Keratinocyte (primary cell): ENCODE measurements around the gene FBXO47. TPM values are rescaled to one million over a fixed set of nuclear protein-coding genes. Genes with fewer than 3 reads are reported as not detected.
"Not testable (repeated sequence)": the region's sequence is repeated elsewhere in the genome, so short reads cannot be mapped to it uniquely, and the experiment has no call there.

ENCODE experiments used
- DNase-seq: peaks from one replicate; pipeline ENCODE4 v3.0.0-alpha.2; 2011; ENCODE audit warnings: low read depth, missing footprints, low spot score
- FAIRE-seq: peaks from 2 replicates; lab custom pipeline; 2011; peaks lifted over from hg19 to GRCh38; lab: Jason Lieb, UNC
- H2AFZ ChIP-seq: 2 replicates; pipeline ENCODE4 v1.6.0; 2012; ENCODE audit warnings: low read length, control low read depth, inconsistent platforms; ENCODE audit not compliant: control insufficient read depth
- H3K27ac ChIP-seq: 2 replicates; pipeline ENCODE4 v1.5.1; 2011; ENCODE audit warnings: low read length; ENCODE audit not compliant: control insufficient read depth, insufficient read depth
- H3K27me3 ChIP-seq: 3 replicates; pipeline ENCODE4 v1.6.0; 2011; ENCODE audit warnings: low read length; ENCODE audit not compliant: control insufficient read depth, insufficient read depth; ENCODE audit errors: extremely low read depth
- H3K36me3 ChIP-seq, 2 experiments: 2 replicates in 1 of 2; 3 replicates in 1 of 2; pipeline ENCODE4 v1.5.1; 2011; ENCODE audit warnings: low read length in 2 of 2, mild to moderate bottlenecking in 1 of 2; ENCODE audit not compliant: control insufficient read depth in 2 of 2, insufficient read depth in 2 of 2; ENCODE audit errors: extremely low read depth in 1 of 2
- H3K4me1 ChIP-seq: 3 replicates; pipeline ENCODE4 v1.5.1; 2011; ENCODE audit warnings: low read length; ENCODE audit not compliant: control insufficient read depth, insufficient read depth; ENCODE audit errors: extremely low read depth
- H3K4me2 ChIP-seq: 3 replicates; pipeline ENCODE4 v1.6.0; 2011; ENCODE audit warnings: low read depth, low read length; ENCODE audit not compliant: control insufficient read depth, insufficient read depth; ENCODE audit errors: extremely low read depth
- H3K4me3 ChIP-seq, 3 experiments: fragments of 200-600 bp in 1 of 3; sonication (generic) in 1 of 3; 2 replicates in 2 of 3; 3 replicates in 1 of 3; pipeline ENCODE4 v1.5.1; 2011 to 2016; ENCODE audit warnings: low read length in 3 of 3, mild to moderate bottlenecking in 3 of 3, control low read depth in 2 of 3, inconsistent platforms in 1 of 3, low read depth in 1 of 3, mixed read lengths in 1 of 3, mixed run types in 1 of 3, moderate library complexity in 1 of 3; ENCODE audit not compliant: control insufficient read depth in 2 of 3, insufficient read depth in 2 of 3; ENCODE audit errors: extremely low read depth in 1 of 3
- H3K79me2 ChIP-seq: 2 replicates; pipeline ENCODE4 v1.6.0; 2012; ENCODE audit warnings: low read length; ENCODE audit not compliant: control insufficient read depth, insufficient read depth
- H3K9ac ChIP-seq: 3 replicates; pipeline ENCODE4 v1.6.0; 2011; ENCODE audit warnings: low read length; ENCODE audit not compliant: control insufficient read depth, insufficient read depth; ENCODE audit errors: extremely low read depth
- H3K9me1 ChIP-seq: 3 replicates; pipeline ENCODE4 v1.6.0; 2011; ENCODE audit warnings: low read length; ENCODE audit not compliant: control insufficient read depth, insufficient read depth; ENCODE audit errors: extremely low read depth
- H3K9me3 ChIP-seq: 2 replicates; pipeline ENCODE4 v1.5.1; 2012; ENCODE audit warnings: low read depth, low read length; ENCODE audit not compliant: control insufficient read depth
- H4K20me1 ChIP-seq: 3 replicates; pipeline ENCODE4 v1.6.0; 2011; ENCODE audit warnings: low read length; ENCODE audit not compliant: control insufficient read depth, insufficient read depth; ENCODE audit errors: extremely low read depth
- EZH2 ChIP-seq: IDR thresholded peaks from one replicate; pipeline ENCODE4 v1.6.1; 2012; ENCODE audit warnings: inconsistent platforms, mild to moderate bottlenecking, low read length, moderate library complexity
- dilution Hi-C: fragments of 300-500 bp; cut with MboI; formaldehyde crosslinking; loops from one replicate; pipeline ENCODE4 v1.7.0; 2020; ENCODE audit warnings: low sequenced_read_pairs; ENCODE audit not compliant: extremely low pct_ligation_motif_present
- polyA plus RNA-seq, 5 experiments: library from polyadenylated mRNA; depleted of rRNA in 3 of 5; stranded (reverse) in 3 of 5; stranded (forward) in 1 of 5; unstranded in 1 of 5; fragments of >200 nt; gene quantifications; 1 replicate in 1 of 5; 2 replicates in 3 of 5; 3 replicates in 1 of 5; pipeline versions ENCODE4 v1.2.1 to v1.2.3, GENCODE V29; 2011 to 2012; ENCODE audit warnings: missing spikeins in 2 of 5, low read depth in 1 of 5, low replicate concordance in 1 of 5
- TF ChIP-seq, protein P1 (sequence below), 3 experiments: IDR thresholded peaks in 1 of 3; conservative IDR thresholded peaks in 1 of 3; optimal IDR thresholded peaks in 1 of 3; 2 replicates in 2 of 3; 3 replicates in 1 of 3; pipeline versions ENCODE3 to v1.5.1; 2011; ENCODE audit warnings: low read length in 3 of 3, mild to moderate bottlenecking in 3 of 3, moderate library complexity in 2 of 3, control low read depth in 1 of 3, inconsistent platforms in 1 of 3; ENCODE audit not compliant: insufficient read depth in 2 of 3; ENCODE audit errors: extremely low read depth in 1 of 3

FBXO47 gene
- polyA plus RNA-seq, 1 donor (not counting 4 experiments of a cell fraction or from before 2014, with no cell fraction given), result not detected

DNA sequence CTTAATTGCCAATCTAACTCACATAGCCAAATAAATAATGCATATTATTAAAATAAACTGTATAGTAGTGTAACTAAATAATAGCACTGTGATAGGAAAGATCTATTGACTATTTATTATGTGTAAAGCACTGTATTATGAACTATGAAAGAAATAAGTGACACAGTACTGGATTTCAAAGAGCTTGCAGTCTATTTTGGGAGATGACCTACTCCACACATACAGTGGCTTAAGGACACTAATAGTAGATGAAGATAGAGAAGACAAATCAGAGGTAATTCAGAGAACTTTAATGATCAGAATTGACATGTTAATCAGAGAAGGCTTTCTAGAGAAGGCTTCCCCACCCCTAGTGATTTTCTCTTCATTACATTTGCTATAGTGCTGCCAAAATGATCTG, 27.2 kb downstream of the FBXO47 start:
- dilution Hi-C loops, result no loop called here
- DNase-seq, result no peak
- Histone ChIP-seq H3K4me1 (no peaks in the 10 kb centered on the region), H3K9me1 (no peaks in the 10 kb centered on the region), H3K4me3 (no peak overlapping the region), H4K20me1 (no peaks in the 10 kb centered on the region), H3K79me2 (no peaks in the 10 kb centered on the region), H3K36me3 (no peaks in the 10 kb centered on the region), H3K9ac (no peak overlapping the region), H2AFZ (no peak overlapping the region), H3K27ac (no peak overlapping the region), H3K4me2 (no peak overlapping the region), H3K27me3 (no peaks in the 10 kb centered on the region), H3K9me3 (no peaks in the 10 kb centered on the region)
- no peak for TF ChIP-seq EZH2
- TF ChIP-seq, protein P1, sequence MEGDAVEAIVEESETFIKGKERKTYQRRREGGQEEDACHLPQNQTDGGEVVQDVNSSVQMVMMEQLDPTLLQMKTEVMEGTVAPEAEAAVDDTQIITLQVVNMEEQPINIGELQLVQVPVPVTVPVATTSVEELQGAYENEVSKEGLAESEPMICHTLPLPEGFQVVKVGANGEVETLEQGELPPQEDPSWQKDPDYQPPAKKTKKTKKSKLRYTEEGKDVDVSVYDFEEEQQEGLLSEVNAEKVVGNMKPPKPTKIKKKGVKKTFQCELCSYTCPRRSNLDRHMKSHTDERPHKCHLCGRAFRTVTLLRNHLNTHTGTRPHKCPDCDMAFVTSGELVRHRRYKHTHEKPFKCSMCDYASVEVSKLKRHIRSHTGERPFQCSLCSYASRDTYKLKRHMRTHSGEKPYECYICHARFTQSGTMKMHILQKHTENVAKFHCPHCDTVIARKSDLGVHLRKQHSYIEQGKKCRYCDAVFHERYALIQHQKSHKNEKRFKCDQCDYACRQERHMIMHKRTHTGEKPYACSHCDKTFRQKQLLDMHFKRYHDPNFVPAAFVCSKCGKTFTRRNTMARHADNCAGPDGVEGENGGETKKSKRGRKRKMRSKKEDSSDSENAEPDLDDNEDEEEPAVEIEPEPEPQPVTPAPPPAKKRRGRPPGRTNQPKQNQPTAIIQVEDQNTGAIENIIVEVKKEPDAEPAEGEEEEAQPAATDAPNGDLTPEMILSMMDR (optimal IDR thresholded peaks at IDR 0.05 in 1 of 3, IDR thresholded peaks at IDR 0.05 in 1 of 3, conservative IDR thresholded peaks at IDR 0.05 in 1 of 3; ENCODE audit: extremely low read depth in 1 of 3, insufficient read depth in 2 of 3, low read length in 3 of 3), result no peak
- no peak for FAIRE-seq

DNA sequence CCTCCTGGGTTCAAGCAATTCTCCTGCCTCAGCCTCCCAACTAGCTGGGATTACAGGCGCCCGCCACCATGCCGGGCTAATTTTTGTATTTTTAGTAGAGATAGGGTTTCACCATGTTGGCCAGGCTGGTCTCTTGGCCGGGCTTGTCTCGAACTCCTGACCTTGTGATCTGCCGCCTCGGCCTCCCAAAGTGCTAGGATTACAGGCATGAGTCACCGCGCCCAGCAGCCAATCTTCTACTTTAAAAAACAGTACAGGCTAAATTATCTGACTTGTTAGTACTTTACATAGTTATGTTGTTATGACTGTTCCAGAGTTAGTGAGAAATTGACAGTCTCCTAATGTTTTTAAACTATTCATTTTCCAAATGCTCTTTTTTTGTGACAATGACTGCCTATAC, 33.2 kb downstream of the FBXO47 start:
- H3K4me2 ChIP-seq, H3K27me3 ChIP-seq, H3K4me1 ChIP-seq, H3K36me3 ChIP-seq, dilution Hi-C loops, FAIRE-seq, H3K9me3 ChIP-seq, H3K9me1 ChIP-seq, DNase-seq, H4K20me1 ChIP-seq, H2AFZ ChIP-seq, H3K79me2 ChIP-seq, H3K27ac ChIP-seq, H3K9ac ChIP-seq, H3K4me3 ChIP-seq: not testable (repeated sequence)

DNA sequence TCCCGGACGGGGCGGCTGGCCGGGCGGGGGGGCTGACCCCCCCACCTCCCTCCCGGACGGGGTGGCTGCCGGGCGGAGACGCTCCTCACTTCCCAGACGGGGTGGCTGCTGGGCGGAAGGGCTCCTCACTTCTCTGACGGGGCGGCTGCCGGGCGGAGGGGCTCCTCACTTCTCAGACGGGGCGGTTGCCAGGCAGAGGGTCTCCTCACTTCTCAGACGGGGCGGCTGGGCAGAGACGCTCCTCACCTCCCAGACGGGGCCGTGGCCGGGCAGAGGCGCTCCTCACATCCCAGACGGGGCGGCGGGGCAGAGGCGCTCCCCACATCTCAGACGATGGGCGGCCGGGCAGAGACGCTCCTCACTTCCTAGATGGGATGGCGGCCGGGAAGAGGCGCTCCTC, 36.4 kb downstream of the FBXO47 start:
- H3K9me1 ChIP-seq, H3K4me1 ChIP-seq, H4K20me1 ChIP-seq, DNase-seq, H3K9me3 ChIP-seq, H3K4me3 ChIP-seq, H3K79me2 ChIP-seq, dilution Hi-C loops, H2AFZ ChIP-seq, H3K27ac ChIP-seq, H3K9ac ChIP-seq, H3K4me2 ChIP-seq, H3K36me3 ChIP-seq, FAIRE-seq, H3K27me3 ChIP-seq: not testable (repeated sequence)
